OCI-LY7 (cell line): ENCODE measurements around the gene RAB44. TPM values are rescaled to one million over a fixed set of nuclear protein-coding genes. Genes with fewer than 3 reads are reported as not detected.

Experiments
- BruUV-seq: library from RNA; stranded (reverse); fragments of 400-500 nt; replicated peaks from 2 replicates; lab custom pipeline; 2021; lab: Mats Ljungman, UMichigan
- CTCF ChIA-PET: fragments of 300-600 bp; sonication (Branson Sonifier 250); formaldehyde crosslinking; loops from one replicate; lab custom pipeline; 2022; ENCODE audit warnings: antibody characterized with exemption; ENCODE audit not compliant: unreplicated experiment; lab: Charles Lee
- POLR2A ChIA-PET: fragments of 300-600 bp; sonication (Branson Sonifier 250); formaldehyde crosslinking; loops from one replicate; lab custom pipeline; 2022; ENCODE audit warnings: antibody characterized with exemption; lab: Charles Lee
- DNase-seq: peaks from one replicate; pipeline ENCODE4 v3.0.0-alpha.2; 2015; ENCODE audit warnings: low spot score
- H2AFZ ChIP-seq: fragments of 200-600 bp; sonication (generic), shearing (Covaris generic); 2 replicates; pipeline ENCODE4 v1.6.1; 2014; ENCODE audit warnings: mild to moderate bottlenecking, antibody characterized with exemption, low read length, moderate library complexity
- H3K27ac ChIP-seq: fragments of 200-600 bp; sonication (generic); 2 replicates; pipeline ENCODE4 v1.5.1; 2014; ENCODE audit warnings: mixed run types, low read depth, mild to moderate bottlenecking, moderate library complexity, low read length, inconsistent platforms; ENCODE audit not compliant: poor library complexity, severe bottlenecking
- H3K36me3 ChIP-seq: fragments of 200-600 bp; sonication (generic); 2 replicates; pipeline ENCODE4 v1.6.1; 2014; ENCODE audit warnings: mild to moderate bottlenecking, antibody characterized with exemption, low read length, moderate library complexity, mixed read lengths; ENCODE audit not compliant: insufficient read depth
- H3K4me1 ChIP-seq: fragments of 200-600 bp; sonication (generic); 2 replicates; pipeline ENCODE4 v1.5.1; 2014; ENCODE audit warnings: mild to moderate bottlenecking, low read length; ENCODE audit not compliant: insufficient read depth, poor library complexity, severe bottlenecking
- H3K4me2 ChIP-seq: fragments of 200-600 bp; sonication (generic); 2 replicates; pipeline ENCODE4 v1.6.1; 2014; ENCODE audit warnings: mild to moderate bottlenecking, low read length
- H3K4me3 ChIP-seq: fragments of 200-600 bp; sonication (generic); 2 replicates; pipeline ENCODE4 v1.5.1; 2014; ENCODE audit warnings: mild to moderate bottlenecking, low read depth, low read length; ENCODE audit not compliant: poor library complexity, severe bottlenecking
- H3K79me2 ChIP-seq: fragments of 200-600 bp; sonication (generic); 2 replicates; pipeline ENCODE4 v1.6.1; 2016; ENCODE audit warnings: low read depth, mild to moderate bottlenecking, low read length, moderate library complexity, mixed read lengths; ENCODE audit not compliant: insufficient read depth
- H3K9me2 ChIP-seq: fragments of 200-600 bp; sonication (generic); 2 replicates; pipeline ENCODE4 v1.6.1; 2016; ENCODE audit warnings: mild to moderate bottlenecking, low read length, mixed read lengths; ENCODE audit not compliant: insufficient read depth
- H3K9me3 ChIP-seq: fragments of 200-600 bp; sonication (generic); 2 replicates; pipeline ENCODE4 v1.6.1; 2014; ENCODE audit warnings: mild to moderate bottlenecking, mixed run types, low read length, mixed read lengths
- H4K20me1 ChIP-seq: fragments of 200-600 bp; sonication (generic); 2 replicates; pipeline ENCODE4 v1.6.1; 2014; ENCODE audit warnings: mild to moderate bottlenecking, antibody characterized with exemption, low read length, moderate library complexity, mixed read lengths; ENCODE audit not compliant: insufficient read depth
- CTCF ChIP-seq: fragments of 200-600 bp; sonication (generic); conservative IDR thresholded peaks from 2 replicates; pipeline ENCODE4 v1.5.1; 2014; ENCODE audit warnings: mild to moderate bottlenecking, antibody characterized with exemption, low read length, moderate library complexity, mixed read lengths
- EZH2phosphoT487 ChIP-seq: fragments of 200-600 bp; sonication (generic); IDR thresholded peaks from 2 replicates; pipeline ENCODE4 v1.6.1; 2018; ENCODE audit warnings: low read depth, borderline replicate concordance, mild to moderate bottlenecking, mixed run types, antibody characterized with exemption, low read length, moderate library complexity, mixed read lengths
- intact Hi-C: fragments of 100-400 bp; cut with micrococcal nuclease; formaldehyde crosslinking; loops from one replicate; pipeline ENCODE4 v1.10.0; 2022; ENCODE audit not compliant: unreplicated experiment
- total RNA-seq, 2 experiments: library from RNA; depleted of rRNA in 1 of 2; stranded (reverse); fragments of >200 nt in 1 of 2; shearing (Covaris generic) in 1 of 2; gene quantifications; 2 replicates each; pipeline ENCODE4 v1.2.3, GENCODE V29; 2014 to 2022

RAB44 gene
- total RNA-seq, 2 experiments from 2014 or later, result 0.09 TPM; not detected in 1

GRCh38 chr6:36727505-36728021 is 29.9 kb downstream of the RAB44 start:
- H3K9me3 ChIP-seq, result no peaks in the 10 kb centered on the region
- H3K4me2 ChIP-seq, result no peak overlapping the region
- H3K4me1 ChIP-seq, result peaks cover 14% of the 10 kb centered on the region
- no peak overlapping the region for H3K4me3 ChIP-seq
- no peak for DNase-seq
- no peaks in the 10 kb centered on the region for H3K36me3 ChIP-seq
- POLR2A ChIA-PET, result no interaction called here
- no peak for TF ChIP-seq EZH2phosphoT487
- no peak for TF ChIP-seq CTCF
- H2AFZ ChIP-seq, result no peak overlapping the region
- no peaks in the 10 kb centered on the region for H3K79me2 ChIP-seq
- CTCF ChIA-PET, result no interaction called here
- intact Hi-C loops, result no loop called here
- BruUV-seq, result no TSS peak
- no peaks in the 10 kb centered on the region for H4K20me1 ChIP-seq
- no peak overlapping the region for H3K27ac ChIP-seq
- no peaks in the 10 kb centered on the region for H3K9me2 ChIP-seq

DNA sequence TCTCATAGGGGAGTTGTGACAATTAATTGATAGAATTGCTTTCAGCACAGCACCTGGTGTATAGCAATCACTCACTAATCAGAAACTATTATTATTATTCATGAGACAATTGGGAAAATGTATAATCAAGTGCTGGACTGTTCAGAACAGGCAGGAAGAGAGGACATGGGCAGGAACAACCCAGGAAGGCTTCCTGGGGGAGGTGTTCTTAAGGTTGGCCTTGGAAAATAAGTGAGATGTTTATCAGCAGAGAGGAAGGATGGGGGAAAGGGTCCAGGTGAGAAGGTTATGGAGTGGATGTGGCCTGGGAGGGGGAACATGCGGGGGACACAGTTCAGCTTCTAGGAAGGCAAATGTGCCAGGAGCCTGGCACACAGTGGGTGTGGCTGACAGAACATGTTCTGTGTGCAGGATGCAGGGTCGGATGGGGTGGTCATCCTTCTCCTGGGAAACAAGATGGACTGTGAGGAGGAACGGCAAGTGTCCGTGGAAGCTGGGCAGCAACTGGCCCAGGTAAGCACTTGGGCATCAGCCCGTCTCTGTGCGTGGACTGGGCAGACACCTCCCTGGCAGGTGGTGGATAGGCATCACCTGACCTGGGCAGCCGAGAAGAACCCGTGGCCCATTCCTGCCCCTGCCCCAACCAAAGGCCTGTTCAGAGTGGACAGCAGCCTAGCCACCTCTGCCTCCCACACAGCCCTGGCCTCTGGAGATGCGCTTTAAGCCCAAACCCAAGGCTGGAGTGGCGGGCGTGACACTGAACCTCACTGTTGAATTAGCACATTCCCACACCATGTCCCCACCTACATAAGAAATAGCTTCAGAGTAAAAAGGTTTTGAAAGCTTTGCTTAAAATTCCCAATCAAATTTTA is 30.9 kb downstream of the RAB44 start:
- CTCF ChIA-PET, result interaction anchor here (1.1 kb wide), 1 partner anchor 37 kb away, joined by 3 read pairs; no protein-coding TSS in a partner anchor
- no peak for TF ChIP-seq EZH2phosphoT487
- TF ChIP-seq CTCF, result no peak
- DNase-seq, result no peak

More for the DNA sequence above, 30.9 kb downstream of the RAB44 start:
- H3K79me2 ChIP-seq, result no peaks in the 10 kb centered on the region
- intact Hi-C loops, result no loop called here
- no peaks in the 10 kb centered on the region for H4K20me1 ChIP-seq
- H3K4me2 ChIP-seq, result no peak overlapping the region
- no peak overlapping the region for H2AFZ ChIP-seq
- H3K9me3 ChIP-seq, result no peaks in the 10 kb centered on the region
- no peaks in the 10 kb centered on the region for H3K9me2 ChIP-seq
- no peak overlapping the region for H3K27ac ChIP-seq
- no peaks in the 10 kb centered on the region for H3K36me3 ChIP-seq
- no peak overlapping the region for H3K4me3 ChIP-seq
- BruUV-seq, result no TSS peak
- POLR2A ChIA-PET, result interaction anchor here (0.8 kb wide), 1 partner anchor 55 kb away, joined by 3 read pairs; no protein-coding TSS in a partner anchor
- peaks cover 14% of the 10 kb centered on the region for H3K4me1 ChIP-seq
